Activated naive CD8-positive, alpha-beta T cell treated with anti-CD3 and anti-CD28 coated beads, Interleukin-2, amount 50 U/mL, for 24 hours (primary cell): ENCODE results near the gene VSIR.

Source experiments
- ATAC-seq: fragments of 150-1000 bp; cut with Tn5 transposase; one replicate; pipeline ENCODE4 v1.10.0; 2021
- DNase-seq: peaks from one replicate; pipeline ENCODE4 v3.0.0; 2021
- H3K27ac Mint-ChIP-seq: one replicate; pipeline ENCODE4 v1.8.0; 2021; ENCODE audit warnings: mild to moderate bottlenecking, mixed read lengths
- H3K27me3 Mint-ChIP-seq: one replicate; pipeline ENCODE4 v1.8.0; 2021; ENCODE audit warnings: mixed read lengths
- H3K36me3 Mint-ChIP-seq: one replicate; pipeline ENCODE4 v1.8.0; 2021; ENCODE audit warnings: low read depth, mixed read lengths
- H3K4me1 Mint-ChIP-seq: one replicate; pipeline ENCODE4 v1.8.0; 2021; ENCODE audit warnings: mixed read lengths
- H3K4me3 Mint-ChIP-seq: one replicate; pipeline ENCODE4 v1.8.0; 2021; ENCODE audit warnings: mild to moderate bottlenecking, moderate library complexity, mixed read lengths
- H3K9me3 Mint-ChIP-seq: one replicate; pipeline ENCODE4 v1.8.0; 2021; ENCODE audit warnings: mixed read lengths

The VSIR gene

DNA sequence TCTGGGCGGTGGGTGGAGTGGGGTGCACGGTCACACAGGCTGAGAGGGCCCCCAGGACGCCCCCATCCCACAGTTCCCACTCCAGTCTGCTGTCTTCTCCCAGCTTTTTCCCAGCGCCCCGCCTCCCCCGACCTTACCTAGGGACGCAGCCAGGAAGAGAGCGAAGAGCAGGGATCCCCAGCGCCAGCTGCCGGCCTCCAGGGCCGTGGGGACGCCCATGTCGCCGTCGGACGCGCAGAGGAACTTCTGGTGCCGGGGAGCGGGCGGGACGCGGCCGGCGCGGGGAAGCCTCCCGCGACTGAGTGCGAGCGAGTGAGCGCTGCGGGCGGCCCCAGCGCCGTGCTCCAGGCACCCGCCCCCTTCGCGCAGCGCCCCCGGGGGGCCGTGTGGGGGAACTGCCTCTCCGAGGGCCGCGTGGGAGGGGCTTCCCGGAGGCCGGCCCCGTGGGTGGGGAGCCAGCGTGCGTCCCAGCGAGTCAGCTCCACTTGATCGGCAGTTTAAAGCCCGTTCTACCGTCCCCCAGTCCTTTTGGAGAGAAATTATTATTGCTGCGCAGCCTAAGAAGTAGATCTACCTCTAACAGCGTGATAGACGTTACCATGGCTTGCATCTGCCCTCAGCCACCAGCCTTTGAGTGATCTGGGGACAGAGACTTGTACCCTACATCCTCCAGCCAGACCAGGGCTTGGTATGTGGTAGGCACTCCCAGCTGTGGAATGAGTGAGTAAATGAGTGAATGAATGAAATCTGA is at the start of gene VSIR:
VSIR (minus strand) TSS at position 300 of the 751 bp plus-strand sequence; CDS start at position 219, 81 bp downstream.
- H3K4me1 Mint-ChIP-seq = peaks cover 75% of the 10 kb centered on the region
- DNase-seq (peak; percentile 97), ATAC-seq (peak; percentile 55)
- H3K36me3 Mint-ChIP-seq = peaks cover 24% of the 10 kb centered on the region
- peaks cover 4% of the 10 kb centered on the region for H3K9me3 Mint-ChIP-seq
- peak within 1 kb of the TSS; percentile 95 for H3K27ac Mint-ChIP-seq
- H3K27me3 Mint-ChIP-seq = no peaks in the 10 kb centered on the region
- H3K4me3 Mint-ChIP-seq = peak within 1 kb of the TSS; percentile 87

- Mint-ChIP-seq H3K27ac (no peak overlapping the region), H3K27me3 (no peaks in the 10 kb centered on the region), H3K36me3 (peaks cover 33% of the 10 kb centered on the region), H3K4me3 (no peak overlapping the region), H3K9me3 (no peaks in the 10 kb centered on the region), H3K4me1 (peaks cover 15% of the 10 kb centered on the region)
- ATAC-seq = peak; percentile 85
- no peak for DNase-seq
These were observed 48.8 kb upstream of the VSIR start for GRCh38 chr10:71821909-71822763.

- no peak overlapping the region for H3K27ac Mint-ChIP-seq
- no peak for ATAC-seq
These were observed 47.6 kb upstream of the VSIR start for GRCh38 chr10:71820966-71821365.

GRCh38 chr10:71819985-71820384 is 46.7 kb upstream of the VSIR start:
- Mint-ChIP-seq H3K36me3 (peaks cover 30% of the 10 kb centered on the region), H3K9me3 (no peaks in the 10 kb centered on the region), H3K4me3 (no peak overlapping the region), H3K27me3 (no peaks in the 10 kb centered on the region), H3K4me1 (peaks cover 15% of the 10 kb centered on the region), H3K27ac (no peak overlapping the region)
- ATAC-seq (no peak), DNase-seq (no peak)

More at GRCh38 chr10:71820966-71821365, 47.6 kb upstream of the VSIR start:
- Mint-ChIP-seq H3K4me3 (no peak overlapping the region), H3K9me3 (no peaks in the 10 kb centered on the region), H3K36me3 (peaks cover 31% of the 10 kb centered on the region), H3K4me1 (peaks cover 15% of the 10 kb centered on the region), H3K27me3 (no peaks in the 10 kb centered on the region)
- no peak for DNase-seq

- Mint-ChIP-seq H3K9me3 (no peaks in the 10 kb centered on the region), H3K4me3 (no peak overlapping the region), H3K27me3 (no peaks in the 10 kb centered on the region), H3K4me1 (peaks cover 15% of the 10 kb centered on the region), H3K27ac (no peak overlapping the region), H3K36me3 (peaks cover 28% of the 10 kb centered on the region)
- DNase-seq (no peak), ATAC-seq (no peak)
These were observed 46.1 kb upstream of the VSIR start for GRCh38 chr10:71819441-71819861.

GRCh38 chr10:71818674-71819260 is 45.4 kb upstream of the VSIR start:
- no peaks in the 10 kb centered on the region for H3K9me3 Mint-ChIP-seq
- DNase-seq = no peak
- H3K4me1 Mint-ChIP-seq = peaks cover 15% of the 10 kb centered on the region
- no peak for ATAC-seq
- H3K27me3 Mint-ChIP-seq = no peaks in the 10 kb centered on the region
- H3K36me3 Mint-ChIP-seq = peaks cover 28% of the 10 kb centered on the region
- no peak overlapping the region for H3K27ac Mint-ChIP-seq
- no peak overlapping the region for H3K4me3 Mint-ChIP-seq

- ATAC-seq (no peak), DNase-seq (no peak)
- Mint-ChIP-seq H3K36me3 (peaks cover 25% of the 10 kb centered on the region), H3K27me3 (no peaks in the 10 kb centered on the region), H3K4me3 (no peak overlapping the region), H3K4me1 (peaks cover 15% of the 10 kb centered on the region), H3K9me3 (no peaks in the 10 kb centered on the region), H3K27ac (no peak overlapping the region)
These were observed 44.7 kb upstream of the VSIR start for GRCh38 chr10:71817831-71818655.

DNA sequence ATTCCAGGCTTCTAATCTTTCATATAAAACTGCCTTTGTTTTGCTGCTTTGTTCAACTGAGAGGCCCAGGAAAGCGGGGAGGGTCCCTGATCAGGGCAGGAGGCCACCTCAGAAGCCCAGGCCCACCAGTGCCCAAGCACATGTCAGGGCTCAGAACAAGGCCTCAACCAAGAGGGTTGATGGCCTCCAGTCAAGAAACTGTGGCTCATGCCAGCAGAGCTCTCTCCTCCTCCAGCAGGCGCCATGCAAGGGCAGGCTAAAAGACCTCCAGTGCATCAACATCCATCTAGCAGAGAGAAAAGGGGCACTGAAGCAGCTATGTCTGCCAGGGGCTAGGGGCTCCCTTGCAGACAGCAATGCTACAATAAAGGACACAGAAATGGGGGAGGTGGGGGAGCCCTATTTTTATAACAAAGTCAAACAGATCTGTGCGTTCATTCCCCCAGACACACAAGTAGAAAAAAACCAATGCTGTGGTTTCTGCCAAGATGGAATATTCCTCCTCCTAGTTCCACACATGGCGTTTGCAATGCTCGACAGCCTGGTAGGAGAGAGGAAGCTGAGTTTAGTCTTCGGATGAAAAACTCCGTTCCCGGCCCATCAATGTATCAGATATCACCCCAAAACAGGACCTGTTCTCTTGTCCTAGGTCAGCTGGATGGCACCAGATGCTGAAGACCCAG is 43.8 kb upstream of the VSIR start:
- DNase-seq (no peak), ATAC-seq (no peak)
- Mint-ChIP-seq H3K27ac (no peak overlapping the region), H3K9me3 (no peaks in the 10 kb centered on the region), H3K4me3 (no peak overlapping the region), H3K36me3 (peaks cover 25% of the 10 kb centered on the region), H3K27me3 (no peaks in the 10 kb centered on the region), H3K4me1 (peaks cover 12% of the 10 kb centered on the region)

- Mint-ChIP-seq H3K9me3 (no peaks in the 10 kb centered on the region), H3K27me3 (no peaks in the 10 kb centered on the region), H3K4me3 (no peak overlapping the region), H3K4me1 (peaks cover 7% of the 10 kb centered on the region), H3K27ac (no peak overlapping the region), H3K36me3 (peaks cover 22% of the 10 kb centered on the region)
- ATAC-seq (no peak), DNase-seq (no peak)
These were observed 43.1 kb upstream of the VSIR start for GRCh38 chr10:71816421-71816851.

GRCh38 chr10:71815515-71816130 is 42.3 kb upstream of the VSIR start:
- no peaks in the 10 kb centered on the region for H3K9me3 Mint-ChIP-seq
- ATAC-seq (no peak), DNase-seq (no peak)
- H3K27me3 Mint-ChIP-seq = no peaks in the 10 kb centered on the region
- no peak overlapping the region for H3K27ac Mint-ChIP-seq
- peaks cover 18% of the 10 kb centered on the region for H3K36me3 Mint-ChIP-seq
- H3K4me1 Mint-ChIP-seq = peaks cover 6% of the 10 kb centered on the region
- H3K4me3 Mint-ChIP-seq = no peak overlapping the region

GRCh38 chr10:71814922-71815411 is 41.6 kb upstream of the VSIR start:
- ATAC-seq (no peak), DNase-seq (no peak)
- Mint-ChIP-seq H3K4me3 (no peak overlapping the region), H3K4me1 (peaks cover 6% of the 10 kb centered on the region), H3K27ac (no peak overlapping the region), H3K27me3 (no peaks in the 10 kb centered on the region), H3K36me3 (peaks cover 18% of the 10 kb centered on the region), H3K9me3 (no peaks in the 10 kb centered on the region)

- peaks cover 13% of the 10 kb centered on the region for H3K36me3 Mint-ChIP-seq
- H3K9me3 Mint-ChIP-seq = no peaks in the 10 kb centered on the region
- DNase-seq = no peak
- H3K4me1 Mint-ChIP-seq = peaks cover 4% of the 10 kb centered on the region
- H3K27me3 Mint-ChIP-seq = no peaks in the 10 kb centered on the region
- no peak for ATAC-seq
- no peak overlapping the region for H3K4me3 Mint-ChIP-seq
- no peak overlapping the region for H3K27ac Mint-ChIP-seq
These were observed 39.7 kb upstream of the VSIR start for GRCh38 chr10:71812913-71813590.
